NCI-H146 (cell line): ENCODE data around the gene PUM1.

Source experiments
- DNase-seq: peaks from one replicate; lab custom pipeline; 2025; lab: John Stamatoyannopoulos, UW

PUM1 gene

DNA sequence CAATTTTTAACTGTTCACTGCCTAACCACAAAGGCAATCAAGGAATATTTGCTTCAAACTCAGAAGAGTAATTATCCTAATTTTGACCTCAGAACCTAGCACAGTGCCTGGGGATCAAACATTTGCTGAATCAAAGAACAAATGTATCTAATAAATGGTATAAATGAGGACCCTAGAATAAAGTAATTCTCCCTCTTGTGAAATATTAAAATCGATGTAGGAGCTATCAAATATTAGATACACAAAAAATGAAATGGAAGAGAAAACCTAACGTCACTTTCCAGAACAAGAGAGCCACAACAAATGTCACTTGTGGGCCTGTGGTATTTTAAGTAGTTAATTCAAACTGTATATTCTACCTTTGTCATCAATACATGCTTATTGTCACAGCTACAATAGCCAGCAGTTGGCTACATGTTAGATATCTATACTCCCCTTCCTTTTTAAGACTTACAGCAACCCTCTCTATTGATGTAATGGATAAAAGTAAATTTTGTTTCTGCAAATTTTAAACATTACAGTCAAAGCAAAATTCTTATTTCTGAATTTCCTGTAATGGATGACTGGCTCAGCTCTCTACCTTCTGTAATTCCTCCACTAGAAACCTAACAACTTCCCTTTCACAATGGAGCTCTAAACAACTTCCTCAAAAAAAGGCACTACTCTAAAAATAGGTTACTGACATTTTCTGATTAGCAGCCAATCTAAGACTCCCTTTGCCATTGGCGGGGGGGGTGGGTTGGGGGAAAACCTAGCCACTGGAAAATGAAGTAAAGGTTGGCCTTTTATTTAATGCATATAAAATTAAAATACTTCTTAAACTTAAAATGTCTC is 37.6 kb downstream of the PUM1 start:
- DNase-seq = no peak

DNA sequence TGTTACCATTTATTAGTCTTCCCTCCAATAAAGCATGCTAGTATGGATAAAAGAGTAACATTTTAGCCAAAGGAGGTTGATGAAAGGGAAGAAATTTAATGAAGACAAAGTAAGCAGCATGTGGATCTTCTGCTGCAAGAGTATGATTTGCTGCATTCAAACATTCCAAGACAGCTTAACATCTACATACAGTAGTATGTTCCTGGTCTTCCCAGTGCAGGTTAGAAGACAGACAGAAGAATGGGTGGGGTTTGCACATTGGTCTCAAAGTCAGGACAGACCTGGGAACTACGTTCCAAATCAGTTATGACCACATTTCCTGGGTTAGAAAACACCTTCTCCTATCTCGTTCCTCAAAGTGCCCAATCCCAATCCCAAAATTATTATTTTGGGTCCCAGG is 43.3 kb downstream of the PUM1 start:
- DNase-seq = no peak

DNA sequence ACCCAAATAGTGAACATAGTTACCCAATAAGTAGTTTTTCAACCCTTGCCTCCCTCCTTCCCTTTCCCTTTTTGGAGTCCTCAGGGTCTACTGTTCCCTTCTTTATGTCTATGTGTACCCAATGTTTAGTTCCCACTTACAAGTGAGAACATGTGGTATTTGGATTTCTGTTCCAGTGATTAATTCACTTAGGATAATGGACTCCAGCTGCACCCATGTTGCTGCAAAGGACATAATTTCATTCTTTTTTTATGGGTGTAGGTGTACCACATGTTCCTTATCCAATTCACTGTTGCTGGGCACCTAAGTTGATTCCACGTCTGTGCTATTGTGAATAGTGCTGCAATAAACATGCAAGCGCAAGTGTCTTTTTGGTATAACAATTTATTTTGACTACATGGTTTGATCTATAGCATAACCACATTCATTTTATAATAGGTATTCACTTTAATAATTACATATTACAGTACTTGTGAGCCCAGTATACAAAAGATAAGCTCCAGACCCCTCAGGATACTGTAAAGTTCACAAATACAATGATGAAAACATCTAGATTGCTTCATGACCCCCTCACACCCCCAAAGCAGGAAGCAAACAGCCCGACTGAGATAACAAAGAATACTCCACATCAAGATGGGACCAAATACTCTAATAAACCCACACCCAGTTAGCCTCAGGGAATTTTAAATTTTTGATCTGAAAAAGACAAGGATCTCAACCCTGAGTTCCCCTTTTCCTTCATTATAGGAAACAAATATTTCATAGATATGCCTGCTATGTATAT is 45.3 kb downstream of the PUM1 start:
- peak; percentile 10 for DNase-seq

DNA sequence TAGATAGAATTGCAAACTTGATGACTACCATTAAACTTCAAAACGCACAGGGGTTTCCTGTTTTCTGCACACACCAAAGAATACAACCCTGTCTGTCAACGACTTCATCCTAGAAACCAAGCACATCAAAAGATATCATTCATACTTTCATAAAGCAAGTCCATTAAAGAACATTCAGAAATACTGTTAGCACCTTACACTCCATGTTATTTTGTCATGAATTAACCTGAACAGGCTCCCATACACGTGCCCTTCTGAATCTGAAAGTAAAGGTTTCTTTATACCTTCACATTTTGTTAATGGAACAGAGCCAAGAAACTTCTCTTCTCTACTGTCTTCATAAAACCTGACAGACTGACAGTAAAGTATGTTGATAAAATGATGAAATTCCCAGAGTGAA is 46.1 kb downstream of the PUM1 start:
- DNase-seq = no peak

DNA sequence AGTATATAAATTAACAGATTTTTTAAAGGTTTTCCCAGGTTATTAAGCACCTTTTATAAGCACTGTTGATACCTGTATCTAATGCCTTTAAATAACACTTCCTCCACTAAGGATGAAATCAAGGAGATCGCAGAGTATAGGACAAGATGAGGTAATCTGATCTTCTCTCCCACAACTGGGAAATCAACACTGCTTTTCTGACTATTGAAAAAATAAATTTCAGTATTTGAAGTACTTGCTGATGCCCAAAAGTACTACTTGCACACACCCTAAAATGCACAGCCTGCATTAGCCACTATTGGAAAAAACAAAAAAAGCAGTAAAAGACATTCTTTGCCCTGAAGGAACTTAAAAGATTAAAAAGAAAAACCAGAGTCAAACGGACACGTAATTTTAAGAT is 48.6 kb downstream of the PUM1 start:
- no peak for DNase-seq

DNA sequence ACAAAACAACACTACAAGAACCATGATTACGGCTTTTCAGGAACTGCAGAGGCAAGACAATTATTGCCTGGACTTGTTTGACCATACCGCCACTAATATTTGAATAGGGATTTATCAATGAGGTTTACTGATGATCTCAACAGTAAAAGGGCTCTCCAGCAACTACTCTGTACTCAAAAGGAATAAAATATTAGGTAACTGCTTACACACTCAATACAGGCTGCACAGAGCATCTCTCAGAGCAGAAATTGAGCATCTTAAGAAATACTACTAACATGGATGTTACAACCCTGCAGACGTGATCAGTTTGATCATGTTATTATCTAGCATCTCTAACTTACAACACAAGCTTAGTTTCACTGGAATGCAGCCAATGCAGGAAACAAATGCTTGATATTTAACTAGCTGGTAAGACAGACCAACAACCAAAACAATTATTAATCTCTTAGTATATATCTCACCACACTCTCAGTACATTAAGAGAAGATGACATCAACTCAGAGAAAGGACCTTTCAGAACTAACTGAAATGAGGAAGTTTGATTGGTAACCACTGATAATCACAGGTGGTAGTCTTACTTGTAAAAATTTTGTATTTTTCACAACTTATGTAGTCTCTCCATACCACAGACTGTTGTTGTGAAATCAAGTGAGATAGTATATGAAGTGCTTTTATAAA is 52.2 kb downstream of the PUM1 start:
- peak; percentile 61 for DNase-seq

DNA sequence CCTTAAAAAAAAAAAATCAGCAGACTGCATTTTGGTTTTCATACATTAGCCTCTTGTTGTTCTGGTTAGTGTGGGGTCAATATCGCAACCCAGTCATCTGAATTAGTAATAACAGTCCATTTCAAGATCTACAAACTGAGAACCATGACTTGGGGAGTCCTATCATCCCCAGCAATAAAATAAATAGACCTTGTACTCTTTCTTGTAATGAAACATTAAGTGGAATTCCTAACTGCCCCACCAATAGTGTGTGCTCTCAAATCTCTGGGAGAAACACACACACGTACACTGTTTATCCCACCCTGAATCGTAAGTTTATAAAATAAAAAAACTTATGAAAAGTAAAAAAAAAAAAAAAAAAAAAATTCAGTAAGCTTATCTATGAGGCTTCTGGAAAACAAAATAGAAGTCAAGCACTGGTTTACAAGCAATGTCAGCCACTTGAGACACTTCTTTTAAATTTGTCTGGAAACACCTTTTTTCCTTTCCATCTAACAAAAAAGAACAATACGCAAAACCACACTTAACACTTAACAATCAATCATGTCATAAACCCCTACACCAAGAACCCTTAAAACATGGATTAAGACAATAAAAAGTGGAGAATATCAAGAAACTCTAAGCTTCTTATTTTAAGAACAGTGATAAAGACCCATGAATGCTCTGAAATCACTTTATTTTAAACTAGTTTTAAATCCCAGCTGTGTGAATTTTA is 53.1 kb downstream of the PUM1 start:
- no peak for DNase-seq

DNA sequence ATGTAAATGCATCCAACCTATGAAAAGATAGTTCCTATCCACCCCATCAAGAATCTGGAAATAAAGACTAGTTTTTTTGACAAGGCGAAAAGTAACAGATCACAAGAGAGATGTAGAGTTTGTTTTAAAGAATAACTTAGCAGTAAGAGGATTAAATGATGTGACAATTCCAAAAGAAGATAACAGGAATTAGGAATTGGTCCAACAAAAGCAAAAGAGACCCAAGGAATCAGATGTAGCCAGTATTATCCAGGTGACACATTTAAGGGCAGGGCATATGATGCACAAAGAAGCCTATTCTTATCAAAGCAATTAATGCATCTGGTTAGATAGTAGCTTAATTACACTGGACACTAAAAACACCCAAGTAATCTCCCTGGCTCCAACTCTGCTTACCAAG is 53.8 kb downstream of the PUM1 start:
- peak; percentile 19 for DNase-seq

DNA sequence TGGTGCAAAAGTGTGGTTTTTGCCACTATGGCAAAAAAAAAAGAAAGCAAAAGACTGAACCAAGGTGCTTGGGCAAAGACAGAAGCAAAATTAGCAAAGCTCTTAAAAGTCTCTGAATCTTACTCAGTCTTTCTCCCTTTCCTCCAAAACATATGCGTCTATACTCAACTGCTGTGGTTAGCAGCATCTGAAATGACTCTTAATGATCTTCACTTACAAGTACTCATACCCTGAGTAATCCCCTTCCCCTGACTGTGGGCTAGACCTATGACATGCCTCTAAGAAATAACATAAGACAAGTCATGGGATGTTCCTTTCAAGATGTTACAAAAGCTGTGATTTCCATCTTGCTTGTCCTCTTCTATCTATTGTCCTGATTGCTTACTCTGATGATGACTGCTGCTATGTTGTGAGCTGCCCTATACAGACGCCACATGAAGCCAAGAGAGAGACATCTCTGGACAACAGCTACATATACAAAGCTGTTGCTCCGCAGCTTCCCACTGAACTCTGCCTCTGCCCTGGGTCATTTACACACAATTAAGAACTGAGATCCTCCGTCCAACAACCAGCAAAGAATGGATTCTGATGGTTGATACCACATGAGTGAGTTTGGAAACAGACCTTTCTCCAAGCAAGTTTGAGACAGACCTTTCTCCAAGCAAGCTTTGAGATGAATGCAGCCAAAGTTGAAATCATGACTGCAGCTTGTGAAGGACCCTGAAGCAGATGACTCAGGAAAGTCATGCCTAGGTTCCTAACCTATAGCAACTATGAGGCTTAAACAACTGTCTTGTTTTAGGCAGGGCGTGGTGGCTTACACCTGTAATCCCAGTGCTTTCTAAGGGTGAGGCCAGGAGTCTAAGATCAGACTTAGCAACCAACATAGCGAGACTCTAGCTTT is 55.2 kb downstream of the PUM1 start:
- DNase-seq = no peak

DNA sequence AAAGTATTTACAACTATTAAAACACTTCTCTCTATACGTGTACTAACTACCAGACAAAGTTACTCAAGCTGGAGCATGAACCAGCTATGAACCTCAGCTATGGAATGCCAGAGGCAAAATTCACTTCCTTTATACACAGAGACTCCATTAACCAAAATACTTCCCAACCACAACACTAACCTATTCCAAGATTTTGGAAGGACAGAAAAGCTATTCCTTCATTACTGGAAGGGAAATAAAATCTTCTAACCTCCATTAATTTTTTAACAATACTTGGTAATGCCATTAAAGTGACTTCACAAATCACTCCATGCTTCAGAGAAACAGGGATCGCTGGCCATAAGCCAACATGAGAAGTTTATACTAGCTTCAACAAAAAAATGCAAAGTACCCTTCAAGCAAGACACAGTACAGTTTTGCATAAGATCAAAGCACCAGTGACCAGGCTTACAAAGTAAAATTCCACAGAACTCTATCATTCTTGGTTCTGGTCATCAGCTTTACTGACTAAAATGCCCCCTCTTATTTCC is 58.0 kb downstream of the PUM1 start:
- no peak for DNase-seq

DNA sequence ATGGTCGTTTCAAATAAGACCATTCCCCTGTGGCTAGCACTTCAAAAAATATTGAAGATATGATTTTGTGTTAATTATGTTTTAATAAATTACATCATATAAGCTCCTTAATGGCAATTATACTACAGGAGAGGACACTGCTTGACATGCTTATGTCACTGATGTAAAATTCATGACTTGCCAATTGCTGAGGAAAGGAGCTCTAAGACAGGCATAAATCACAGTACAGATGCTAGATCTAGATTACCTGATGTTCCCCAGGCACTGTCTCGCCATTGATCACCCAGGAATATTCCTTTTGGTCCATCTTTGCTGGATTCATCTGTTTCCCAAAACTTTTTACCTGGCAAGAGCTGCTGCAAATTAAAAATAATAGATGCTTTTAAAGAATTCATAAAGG is 58.8 kb downstream of the PUM1 start:
- DNase-seq = no peak

DNA sequence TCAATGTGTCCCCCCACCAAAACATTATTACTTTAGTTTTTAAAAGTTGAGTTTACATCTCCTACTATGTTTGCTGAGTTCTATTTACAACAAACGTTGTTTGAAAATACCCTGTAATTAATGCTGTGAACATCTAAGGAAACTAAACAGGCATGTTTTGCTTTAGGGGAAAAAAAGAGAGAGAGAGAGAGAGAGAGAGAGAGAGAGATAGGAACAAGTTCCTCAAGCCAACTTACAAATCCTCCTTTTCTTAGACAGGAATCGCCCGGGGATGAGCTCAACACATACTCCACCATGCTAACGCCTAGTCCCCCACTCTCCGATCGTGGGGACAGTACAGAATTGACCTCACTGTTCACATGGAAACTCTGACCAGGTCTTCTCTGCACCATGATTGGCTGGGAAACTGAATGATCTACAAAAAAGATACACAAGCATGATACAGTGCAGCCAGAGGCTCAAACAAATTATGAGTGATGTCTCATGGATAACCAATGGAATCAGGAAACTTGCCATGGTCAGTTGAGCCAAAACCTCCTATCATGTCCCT is 59.8 kb downstream of the PUM1 start:
- no peak for DNase-seq

DNA sequence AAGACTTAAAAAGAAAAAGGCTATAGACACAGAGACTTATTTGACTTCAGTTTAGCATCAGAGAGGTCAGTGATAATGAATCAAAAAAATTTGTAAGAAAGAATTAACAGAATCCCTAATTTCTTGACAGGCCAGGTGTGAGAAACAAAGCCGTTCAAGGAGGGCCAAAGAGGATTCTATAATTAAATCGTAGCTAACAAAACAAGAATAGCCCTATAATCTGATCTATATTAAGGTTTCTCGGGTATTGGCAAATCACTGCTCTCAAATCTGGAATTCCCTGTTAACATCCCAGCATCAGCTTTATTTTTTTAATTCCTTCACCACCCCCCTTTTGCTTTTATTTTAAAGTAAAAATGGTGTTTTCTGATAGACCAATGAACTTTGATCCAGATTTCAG is 60.3 kb downstream of the PUM1 start:
- no peak for DNase-seq

DNA sequence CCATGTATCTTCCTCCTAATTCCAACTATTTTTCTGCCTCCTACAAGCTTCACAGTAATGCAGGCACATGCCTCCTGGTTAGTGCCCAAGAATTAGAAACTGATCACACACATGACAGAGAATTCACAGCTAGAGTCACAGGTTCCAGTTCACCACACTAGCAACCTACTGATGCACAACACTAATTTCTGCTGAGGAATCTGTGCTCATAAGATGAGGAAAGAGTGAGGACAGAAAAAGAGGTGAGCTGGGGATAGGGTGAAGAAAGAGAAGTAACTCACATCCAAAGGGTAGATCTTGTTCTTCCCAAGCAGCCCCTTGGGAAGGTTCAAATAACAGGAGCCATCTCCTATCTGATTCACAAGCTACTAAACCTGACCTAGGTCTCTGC is 61.3 kb downstream of the PUM1 start:
- DNase-seq = no peak

DNA sequence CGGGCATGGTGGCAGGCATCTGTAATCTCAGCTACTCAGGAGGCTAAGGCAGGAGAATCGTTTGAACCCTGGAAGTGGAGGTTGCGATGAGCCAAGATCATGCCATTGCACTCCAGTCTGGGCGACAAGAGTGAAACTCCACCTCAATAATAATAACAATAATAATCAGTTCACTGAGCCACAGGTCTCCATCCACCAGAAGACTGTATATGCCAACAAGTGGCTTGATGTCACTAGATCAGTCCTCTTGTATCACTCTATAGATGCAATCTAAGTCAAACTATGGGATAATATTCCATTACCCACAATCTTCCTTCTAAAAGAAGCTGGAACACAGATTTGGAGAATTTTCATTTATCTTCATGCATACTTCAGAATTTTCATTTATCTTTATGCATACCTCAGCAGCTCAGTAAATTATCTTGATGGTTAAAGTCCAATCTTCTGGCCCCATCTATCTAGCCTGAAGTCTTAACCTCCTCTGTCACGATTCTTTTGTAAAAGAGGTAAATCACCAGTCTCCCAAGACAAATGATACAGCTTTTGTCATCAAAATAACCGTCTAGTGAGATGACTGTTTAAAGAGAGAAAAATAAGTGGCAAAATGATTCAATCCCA is 61.8 kb downstream of the PUM1 start:
- no peak for DNase-seq

DNA sequence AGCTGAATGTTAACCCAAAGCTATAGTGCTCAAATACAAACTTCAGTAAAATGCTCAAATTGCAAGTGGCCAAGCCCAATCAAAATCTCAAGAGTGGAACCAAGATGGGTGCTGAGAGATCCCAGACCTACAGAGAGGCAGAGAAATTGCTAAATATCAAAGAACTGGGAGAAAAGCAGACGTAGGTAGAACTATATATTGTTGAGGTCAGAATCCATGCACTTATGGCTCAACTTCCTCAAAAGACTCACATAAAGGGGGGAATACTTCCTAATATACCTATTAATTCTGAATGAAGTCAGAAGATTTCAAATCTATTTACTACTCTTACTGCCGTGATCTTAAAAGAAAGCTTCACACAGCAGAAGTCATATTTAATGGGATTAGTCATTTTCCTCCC is 65.2 kb downstream of the PUM1 start:
- no peak for DNase-seq

DNA sequence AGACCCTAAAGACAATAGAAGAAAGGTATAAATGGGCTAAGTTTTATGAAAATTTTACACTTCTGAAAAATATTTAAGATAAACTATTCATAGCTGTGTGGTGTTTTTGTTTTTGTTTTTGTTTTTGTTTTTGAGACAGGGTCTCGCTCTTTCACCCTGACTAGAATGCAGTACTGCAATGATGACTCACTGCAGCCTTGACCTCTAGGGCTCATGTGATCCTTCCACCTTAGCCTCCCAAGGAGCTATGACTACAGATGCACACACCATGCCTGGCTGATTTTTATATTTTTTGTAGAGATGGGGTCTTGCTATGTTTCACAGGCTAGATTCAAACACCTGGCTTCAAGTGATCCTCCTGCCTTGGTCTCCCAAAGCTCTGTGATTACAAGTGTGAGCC is 66.6 kb downstream of the PUM1 start:
- DNase-seq = no peak

DNA sequence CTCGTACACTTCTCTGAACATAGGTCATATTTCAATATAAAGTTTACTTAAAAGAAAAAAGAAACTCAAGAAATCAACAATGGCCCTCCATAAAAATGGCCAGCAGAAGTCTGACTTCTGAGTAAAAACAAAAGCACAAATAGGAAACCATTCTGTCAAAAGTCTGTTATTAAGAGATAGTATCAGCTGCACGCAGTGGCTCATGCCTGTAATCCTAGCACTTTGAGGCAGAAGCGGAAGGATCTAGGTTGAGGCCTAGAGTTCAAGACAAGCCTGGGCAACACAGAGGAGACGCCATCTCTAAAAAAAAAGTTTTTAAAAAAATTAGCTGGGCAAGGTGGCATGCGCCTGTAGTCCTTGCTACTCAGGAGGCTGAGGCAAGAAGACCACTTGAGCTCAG is 67.3 kb downstream of the PUM1 start:
- no peak for DNase-seq

DNA sequence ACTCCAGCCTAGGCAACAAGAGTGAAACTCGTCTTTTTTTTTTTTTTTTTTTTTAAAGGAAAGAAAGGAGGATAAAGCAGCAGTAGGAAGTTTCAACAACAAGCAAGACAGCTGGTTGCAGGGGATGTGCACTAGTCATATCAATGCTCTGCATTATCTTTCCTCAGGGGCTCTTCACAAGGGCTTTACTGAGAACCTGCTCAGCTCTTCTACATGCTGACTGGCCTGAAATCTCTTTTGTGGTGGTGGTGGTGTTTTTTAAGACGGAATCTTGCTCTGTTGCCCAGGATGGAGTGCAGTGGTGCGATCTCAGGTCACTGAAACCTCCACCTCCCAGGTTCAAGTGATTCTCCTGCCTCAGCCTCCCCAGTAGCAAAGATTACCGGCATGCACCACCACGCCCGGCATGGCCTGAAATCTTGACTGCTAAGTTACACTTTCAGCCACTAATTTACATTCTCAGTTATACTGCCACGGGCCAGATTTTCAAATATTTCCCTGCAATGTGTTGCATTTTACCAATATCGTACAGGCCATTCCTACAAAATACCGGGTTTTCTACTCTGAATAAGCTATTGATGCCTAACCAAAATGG is 68.0 kb downstream of the PUM1 start:
- no peak for DNase-seq
